ENCODE results near the gene DPP6.

DPP6 gene

DNA sequence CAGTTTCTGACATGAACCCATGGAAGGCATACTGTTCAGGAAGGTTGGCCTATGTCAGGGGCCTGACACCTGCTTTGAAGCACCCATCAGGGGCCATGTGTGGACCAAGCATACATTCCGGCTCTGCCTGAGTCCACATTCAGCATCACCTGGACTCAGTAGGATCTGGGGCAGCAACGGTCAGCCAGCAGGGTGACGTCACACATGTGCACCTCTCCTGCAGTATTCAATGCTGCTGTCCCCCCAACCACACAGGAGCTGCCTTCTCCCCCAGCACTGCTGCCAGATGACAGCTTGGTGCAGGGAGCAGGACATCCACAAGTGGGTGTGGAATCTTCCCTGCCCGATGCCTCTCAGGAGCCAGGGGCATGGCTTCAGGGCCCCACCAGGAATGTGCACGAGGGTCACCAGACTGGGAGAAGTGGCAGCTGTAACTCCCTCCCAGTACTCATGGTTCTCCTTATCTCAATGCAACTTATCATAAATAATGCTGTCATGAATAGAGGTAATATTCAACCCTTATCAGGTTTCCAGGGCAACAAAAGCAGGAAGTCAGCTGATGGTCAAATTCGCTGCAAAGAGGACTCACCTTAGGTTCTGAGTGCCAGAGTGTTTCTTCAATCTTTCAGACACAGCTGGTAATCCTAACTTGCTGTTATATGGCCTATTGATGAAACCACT, 657.8 kb downstream of the DPP6 start:
- DNase-seq (ENCODE audit: extremely low read depth, low read depth), result no peak
- TF ChIP-seq, protein P1, sequence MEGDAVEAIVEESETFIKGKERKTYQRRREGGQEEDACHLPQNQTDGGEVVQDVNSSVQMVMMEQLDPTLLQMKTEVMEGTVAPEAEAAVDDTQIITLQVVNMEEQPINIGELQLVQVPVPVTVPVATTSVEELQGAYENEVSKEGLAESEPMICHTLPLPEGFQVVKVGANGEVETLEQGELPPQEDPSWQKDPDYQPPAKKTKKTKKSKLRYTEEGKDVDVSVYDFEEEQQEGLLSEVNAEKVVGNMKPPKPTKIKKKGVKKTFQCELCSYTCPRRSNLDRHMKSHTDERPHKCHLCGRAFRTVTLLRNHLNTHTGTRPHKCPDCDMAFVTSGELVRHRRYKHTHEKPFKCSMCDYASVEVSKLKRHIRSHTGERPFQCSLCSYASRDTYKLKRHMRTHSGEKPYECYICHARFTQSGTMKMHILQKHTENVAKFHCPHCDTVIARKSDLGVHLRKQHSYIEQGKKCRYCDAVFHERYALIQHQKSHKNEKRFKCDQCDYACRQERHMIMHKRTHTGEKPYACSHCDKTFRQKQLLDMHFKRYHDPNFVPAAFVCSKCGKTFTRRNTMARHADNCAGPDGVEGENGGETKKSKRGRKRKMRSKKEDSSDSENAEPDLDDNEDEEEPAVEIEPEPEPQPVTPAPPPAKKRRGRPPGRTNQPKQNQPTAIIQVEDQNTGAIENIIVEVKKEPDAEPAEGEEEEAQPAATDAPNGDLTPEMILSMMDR (IDR thresholded peaks at IDR 0.05; ENCODE audit: low read depth, low read length, missing control alignments), result no peak
- no peak overlapping the region for H3K4me3 ChIP-seq (replicated peaks; ENCODE audit: low read depth, low read length)

- no peak overlapping the region for H3K4me3 ChIP-seq (replicated peaks; ENCODE audit: low read depth, low read length)
- TF ChIP-seq, protein P1 (IDR thresholded peaks at IDR 0.05; ENCODE audit: low read depth, low read length, missing control alignments), result no peak
- no peak for DNase-seq (ENCODE audit: extremely low read depth, low read depth)
Measured at GRCh38 chr7:154720016-154720415, 667.8 kb downstream of the DPP6 start.

GRCh38 chr7:154721086-154721485, 668.9 kb downstream of the DPP6 start:
- H3K4me3 ChIP-seq (replicated peaks; ENCODE audit: low read depth, low read length), result no peak overlapping the region
- DNase-seq (ENCODE audit: extremely low read depth, low read depth), result no peak
- TF ChIP-seq, protein P1 (IDR thresholded peaks at IDR 0.05; ENCODE audit: low read depth, low read length, missing control alignments), result no peak

DNA sequence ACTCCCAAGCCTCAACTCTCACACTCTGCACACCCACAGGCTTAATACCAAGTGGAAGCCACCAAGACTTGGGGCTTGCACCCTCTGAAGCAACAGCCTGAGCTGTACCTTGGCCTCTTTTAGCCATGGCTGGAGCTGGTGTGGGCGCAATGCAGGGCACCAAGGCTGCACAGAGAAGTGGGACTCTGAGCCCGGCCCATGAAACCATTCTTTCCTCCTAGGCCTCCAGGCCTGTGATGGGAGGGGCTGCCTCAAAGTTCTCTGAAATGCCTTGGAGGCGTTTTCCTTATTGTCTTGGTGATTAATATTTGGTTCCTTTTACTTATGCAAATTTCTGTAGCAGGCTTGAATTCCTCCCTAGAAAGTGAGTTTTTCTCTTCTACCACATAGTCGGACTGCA, 674.2 kb downstream of the DPP6 start:
- H3K4me3 ChIP-seq (replicated peaks; ENCODE audit: low read depth, low read length), result no peak overlapping the region
- TF ChIP-seq, protein P1 (IDR thresholded peaks at IDR 0.05; ENCODE audit: low read depth, low read length, missing control alignments), result no peak
- no peak for DNase-seq (ENCODE audit: extremely low read depth, low read depth)

- no peak for DNase-seq (ENCODE audit: extremely low read depth, low read depth)
- TF ChIP-seq, protein P1 (IDR thresholded peaks at IDR 0.05; ENCODE audit: low read depth, low read length, missing control alignments), result no peak
- H3K4me3 ChIP-seq (replicated peaks; ENCODE audit: low read depth, low read length), result no peak overlapping the region
Measured at GRCh38 chr7:154729056-154729455, 676.9 kb downstream of the DPP6 start.

DNA sequence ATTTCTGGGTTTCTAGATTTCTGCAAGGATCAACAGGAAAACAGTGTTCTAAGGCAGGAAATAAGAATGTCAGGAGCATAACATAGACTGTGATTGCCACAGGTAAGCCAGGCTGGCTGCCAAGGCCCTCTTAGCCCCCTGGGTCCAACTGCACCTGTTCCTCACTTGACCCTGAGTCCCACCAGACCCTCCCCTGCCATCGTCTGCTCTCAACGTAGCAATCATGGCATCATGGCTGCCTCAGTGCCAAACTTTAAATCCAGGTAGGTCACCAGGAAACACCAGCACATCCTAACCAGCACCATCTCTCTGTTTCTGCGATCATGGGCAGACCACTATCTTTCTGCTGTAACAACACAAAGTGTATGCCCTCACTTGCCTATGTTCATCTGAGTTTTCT, 683.6 kb downstream of the DPP6 start:
- DNase-seq (ENCODE audit: extremely low read depth, low read depth), result no peak
- TF ChIP-seq, protein P1 (IDR thresholded peaks at IDR 0.05; ENCODE audit: low read depth, low read length, missing control alignments), result no peak
- no peak overlapping the region for H3K4me3 ChIP-seq (replicated peaks; ENCODE audit: low read depth, low read length)

GRCh38 chr7:154736389-154736788, 684.2 kb downstream of the DPP6 start:
- H3K4me3 ChIP-seq (replicated peaks; ENCODE audit: low read depth, low read length), result no peak overlapping the region
- DNase-seq (ENCODE audit: extremely low read depth, low read depth), result no peak
- TF ChIP-seq, protein P1 (IDR thresholded peaks at IDR 0.05; ENCODE audit: low read depth, low read length, missing control alignments), result no peak
